ENCODE data around the gene WDR38.

- TF ChIP-seq, protein P1, sequence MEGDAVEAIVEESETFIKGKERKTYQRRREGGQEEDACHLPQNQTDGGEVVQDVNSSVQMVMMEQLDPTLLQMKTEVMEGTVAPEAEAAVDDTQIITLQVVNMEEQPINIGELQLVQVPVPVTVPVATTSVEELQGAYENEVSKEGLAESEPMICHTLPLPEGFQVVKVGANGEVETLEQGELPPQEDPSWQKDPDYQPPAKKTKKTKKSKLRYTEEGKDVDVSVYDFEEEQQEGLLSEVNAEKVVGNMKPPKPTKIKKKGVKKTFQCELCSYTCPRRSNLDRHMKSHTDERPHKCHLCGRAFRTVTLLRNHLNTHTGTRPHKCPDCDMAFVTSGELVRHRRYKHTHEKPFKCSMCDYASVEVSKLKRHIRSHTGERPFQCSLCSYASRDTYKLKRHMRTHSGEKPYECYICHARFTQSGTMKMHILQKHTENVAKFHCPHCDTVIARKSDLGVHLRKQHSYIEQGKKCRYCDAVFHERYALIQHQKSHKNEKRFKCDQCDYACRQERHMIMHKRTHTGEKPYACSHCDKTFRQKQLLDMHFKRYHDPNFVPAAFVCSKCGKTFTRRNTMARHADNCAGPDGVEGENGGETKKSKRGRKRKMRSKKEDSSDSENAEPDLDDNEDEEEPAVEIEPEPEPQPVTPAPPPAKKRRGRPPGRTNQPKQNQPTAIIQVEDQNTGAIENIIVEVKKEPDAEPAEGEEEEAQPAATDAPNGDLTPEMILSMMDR (IDR thresholded peaks at IDR 0.05), result no peak
- TF ChIP-seq POLR2A (IDR thresholded peaks at IDR 0.05) (no peak), POLR2AphosphoS5 (IDR thresholded peaks at IDR 0.05) (no peak)
Measured at GRCh38 chr9:124884376-124884775, 31.1 kb downstream of the WDR38 start.

Data from breast epithelium (tissue), 3 donors.